ENCODE results near the gene CEBPA. TPM values are rescaled to one million over a fixed set of nuclear protein-coding genes. Genes with fewer than 3 reads are reported as not detected.

Gene CEBPA
- total and polyA plus RNA-seq, 2 donors (not counting 1 experiment from before 2014, with no cell fraction given): 1.7 to 2.6 TPM

DNA sequence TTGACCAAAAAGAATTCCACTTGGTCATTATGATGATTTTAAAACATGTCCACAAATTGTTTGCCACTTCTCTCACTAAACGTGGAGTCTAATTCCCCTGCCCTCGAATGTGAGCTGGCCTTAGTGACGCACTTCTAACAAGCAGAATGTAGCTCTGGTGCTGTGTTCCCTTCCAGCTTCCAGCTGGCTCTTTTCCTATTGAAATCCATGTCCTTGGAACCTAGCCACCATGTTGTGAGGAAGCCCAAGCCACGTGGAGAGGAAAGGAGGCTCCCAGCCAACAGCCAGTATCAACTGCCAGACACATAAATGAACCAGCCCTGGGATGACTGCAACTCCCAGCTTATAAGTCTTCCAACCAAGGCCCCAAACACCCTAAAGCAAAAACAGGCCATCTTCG is 23.6 kb upstream of the CEBPA start:
- H3K79me2 ChIP-seq (ENCODE audit: control insufficient read depth, insufficient read depth, low read length): no peaks in the 10 kb centered on the region
- no peak overlapping the region for H3K4me3 ChIP-seq (ENCODE audit: control extremely low read depth in 1 of 5, extremely low read depth in 1 of 5, insufficient read depth in 1 of 5, low read depth in 2 of 5, low read length in 4 of 5)
- 95% methylated on average over 4 of the region's 5 CpGs for WGBS (ENCODE audit: insufficient coverage)
- no peak for DNase-seq
- intact Hi-C loops (cut with micrococcal nuclease): no loop called here
- ChIA-PET CTCF (no interaction called here), POLR2A (no interaction called here)
- H2AFZ ChIP-seq (ENCODE audit: insufficient read depth, low read depth, low read length, poor library complexity, severe bottlenecking): no peak overlapping the region
- Mint-ChIP-seq H3K27me3 (peaks cover 20% of the 10 kb centered on the region), H3K4me1 (no peaks in the 10 kb centered on the region), H3K27ac (no peak overlapping the region), H3K9me3 (ENCODE audit: insufficient read depth) (no peaks in the 10 kb centered on the region), H3K4me3 (no peak overlapping the region)
- H3K9me3 ChIP-seq (ENCODE audit: control extremely low read depth in 1 of 3, control insufficient read depth in 2 of 3, insufficient read depth in 1 of 3, low read length in 2 of 3): peaks cover 0 to 4% (median 3%) of the 10 kb centered on the region in 3 donors
- H3K36me3 ChIP-seq (replicated peaks in 1 of 2; ENCODE audit: control extremely low read depth in 1 of 2, control insufficient read depth in 1 of 2, extremely low read depth in 1 of 2, insufficient read depth in 2 of 2, low read length in 1 of 2): no peaks in the 10 kb centered on the region
- no peak overlapping the region for H3K4me2 ChIP-seq (replicated peaks; ENCODE audit: low read depth, low read length, poor library complexity, severe bottlenecking)
- no peak for ATAC-seq (ENCODE audit: low read depth)
- no peak for TF ChIP-seq EZH2 (IDR thresholded peaks at IDR 0.05; ENCODE audit: borderline replicate concordance, insufficient read depth, low read depth, low read length, poor library complexity, severe bottlenecking)
- TF ChIP-seq, protein P1, sequence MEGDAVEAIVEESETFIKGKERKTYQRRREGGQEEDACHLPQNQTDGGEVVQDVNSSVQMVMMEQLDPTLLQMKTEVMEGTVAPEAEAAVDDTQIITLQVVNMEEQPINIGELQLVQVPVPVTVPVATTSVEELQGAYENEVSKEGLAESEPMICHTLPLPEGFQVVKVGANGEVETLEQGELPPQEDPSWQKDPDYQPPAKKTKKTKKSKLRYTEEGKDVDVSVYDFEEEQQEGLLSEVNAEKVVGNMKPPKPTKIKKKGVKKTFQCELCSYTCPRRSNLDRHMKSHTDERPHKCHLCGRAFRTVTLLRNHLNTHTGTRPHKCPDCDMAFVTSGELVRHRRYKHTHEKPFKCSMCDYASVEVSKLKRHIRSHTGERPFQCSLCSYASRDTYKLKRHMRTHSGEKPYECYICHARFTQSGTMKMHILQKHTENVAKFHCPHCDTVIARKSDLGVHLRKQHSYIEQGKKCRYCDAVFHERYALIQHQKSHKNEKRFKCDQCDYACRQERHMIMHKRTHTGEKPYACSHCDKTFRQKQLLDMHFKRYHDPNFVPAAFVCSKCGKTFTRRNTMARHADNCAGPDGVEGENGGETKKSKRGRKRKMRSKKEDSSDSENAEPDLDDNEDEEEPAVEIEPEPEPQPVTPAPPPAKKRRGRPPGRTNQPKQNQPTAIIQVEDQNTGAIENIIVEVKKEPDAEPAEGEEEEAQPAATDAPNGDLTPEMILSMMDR (IDR thresholded peaks at IDR 0.05): no peak
- H4K20me1 ChIP-seq (ENCODE audit: control insufficient read depth, insufficient read depth, low read length, poor library complexity, severe bottlenecking): no peaks in the 10 kb centered on the region
- peaks cover 0 to 3% (median 1%) of the 10 kb centered on the region in 4 experiments for H3K27me3 ChIP-seq (replicated peaks in 1 of 4; ENCODE audit: control extremely low read depth in 1 of 4, control insufficient read depth in 3 of 4, insufficient read depth in 4 of 4, low read length in 3 of 4)
- H3K9ac ChIP-seq (ENCODE audit: low read length): no peak overlapping the region
- peaks cover 0 to 5% of the 10 kb centered on the region in 2 donors for H3K4me1 ChIP-seq (ENCODE audit: control insufficient read depth in 2 of 2, insufficient read depth in 2 of 2, low read length in 2 of 2)
- H3K27ac ChIP-seq (ENCODE audit: low read length in 2 of 2): no peak overlapping the region

DNA sequence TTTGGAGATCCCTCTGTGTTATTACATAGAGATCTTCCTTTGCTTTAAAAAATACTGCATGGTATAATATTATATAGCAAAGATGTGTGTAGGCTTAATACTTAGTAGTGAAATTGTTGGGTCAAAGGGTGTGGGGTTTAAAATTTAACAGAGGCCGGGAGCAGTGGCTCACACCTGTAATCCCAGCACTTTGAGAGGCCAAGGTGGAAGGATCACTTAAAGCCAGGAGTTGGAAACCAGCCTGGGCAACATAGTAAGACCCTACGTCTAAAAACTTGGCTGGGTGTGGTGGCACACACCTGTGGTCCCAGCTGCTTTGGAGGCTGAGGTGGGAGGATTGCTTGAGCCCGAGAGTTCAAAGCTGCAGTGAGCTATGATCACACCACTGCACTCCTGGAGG is 22.3 kb upstream of the CEBPA start:
- Histone ChIP-seq H3K4me2 (replicated peaks; ENCODE audit: low read depth, low read length, poor library complexity, severe bottlenecking) (no peak overlapping the region), H3K9ac (ENCODE audit: low read length) (no peak overlapping the region), H3K4me1 (ENCODE audit: control insufficient read depth in 2 of 2, insufficient read depth in 2 of 2, low read length in 2 of 2) (peaks cover 0 to under 1% of the 10 kb centered on the region in 2 donors), H4K20me1 (ENCODE audit: control insufficient read depth, insufficient read depth, low read length, poor library complexity, severe bottlenecking) (no peaks in the 10 kb centered on the region), H3K9me3 (ENCODE audit: control extremely low read depth in 1 of 3, control insufficient read depth in 2 of 3, insufficient read depth in 1 of 3, low read length in 2 of 3) (peaks cover 0 to 4% (median 3%) of the 10 kb centered on the region in 3 donors), H2AFZ (ENCODE audit: insufficient read depth, low read depth, low read length, poor library complexity, severe bottlenecking) (no peak overlapping the region), H3K36me3 (replicated peaks in 1 of 2; ENCODE audit: control extremely low read depth in 1 of 2, control insufficient read depth in 1 of 2, extremely low read depth in 1 of 2, insufficient read depth in 2 of 2, low read length in 1 of 2) (no peaks in the 10 kb centered on the region), H3K27ac (ENCODE audit: low read length in 2 of 2) (no peak overlapping the region), H3K27me3 (replicated peaks in 1 of 4; ENCODE audit: control extremely low read depth in 1 of 4, control insufficient read depth in 3 of 4, insufficient read depth in 4 of 4, low read length in 3 of 4) (peaks cover 0 to 3% (median 1%) of the 10 kb centered on the region in 4 experiments), H3K79me2 (ENCODE audit: control insufficient read depth, insufficient read depth, low read length) (no peaks in the 10 kb centered on the region), H3K4me3 (ENCODE audit: control extremely low read depth in 1 of 5, extremely low read depth in 1 of 5, insufficient read depth in 1 of 5, low read depth in 2 of 5, low read length in 4 of 5) (no peak overlapping the region)
- 94% methylated on average over 2 of the region's 3 CpGs for WGBS (ENCODE audit: insufficient coverage)
- no peak for DNase-seq
- Mint-ChIP-seq H3K27me3 (peaks cover 27% of the 10 kb centered on the region), H3K27ac (no peak overlapping the region), H3K4me1 (no peaks in the 10 kb centered on the region), H3K9me3 (ENCODE audit: insufficient read depth) (peaks cover 7% of the 10 kb centered on the region), H3K4me3 (no peak overlapping the region)
- POLR2A ChIA-PET: no interaction called here
- TF ChIP-seq EZH2 (IDR thresholded peaks at IDR 0.05; ENCODE audit: borderline replicate concordance, insufficient read depth, low read depth, low read length, poor library complexity, severe bottlenecking): no peak
- TF ChIP-seq, protein P1 (IDR thresholded peaks at IDR 0.05): no peak
- intact Hi-C loops (cut with micrococcal nuclease): no loop called here
- CTCF ChIA-PET: no interaction called here
- no peak for ATAC-seq (ENCODE audit: low read depth)

Data from B cell (primary cell).